ENCODE measurements around the gene IFNAR2.

IFNAR2 gene

DNA sequence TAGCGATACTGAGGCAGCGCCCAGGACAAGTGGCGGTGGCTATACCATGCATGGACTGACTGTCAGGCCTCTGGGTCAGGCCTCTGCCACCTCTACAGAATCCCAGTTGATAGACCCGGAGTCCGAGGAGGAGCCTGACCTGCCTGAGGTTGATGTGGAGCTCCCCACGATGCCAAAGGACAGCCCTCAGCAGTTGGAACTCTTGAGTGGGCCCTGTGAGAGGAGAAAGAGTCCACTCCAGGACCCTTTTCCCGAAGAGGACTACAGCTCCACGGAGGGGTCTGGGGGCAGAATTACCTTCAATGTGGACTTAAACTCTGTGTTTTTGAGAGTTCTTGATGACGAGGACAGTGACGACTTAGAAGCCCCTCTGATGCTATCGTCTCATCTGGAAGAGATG is 33.2 kb downstream of the IFNAR2 start:
- Mint-ChIP-seq H3K27ac (peak overlapping the region; percentile 34), H3K4me1 (ENCODE audit: low read depth) (peaks cover 63% of the 10 kb centered on the region), H3K4me3 (no peak overlapping the region)

DNA sequence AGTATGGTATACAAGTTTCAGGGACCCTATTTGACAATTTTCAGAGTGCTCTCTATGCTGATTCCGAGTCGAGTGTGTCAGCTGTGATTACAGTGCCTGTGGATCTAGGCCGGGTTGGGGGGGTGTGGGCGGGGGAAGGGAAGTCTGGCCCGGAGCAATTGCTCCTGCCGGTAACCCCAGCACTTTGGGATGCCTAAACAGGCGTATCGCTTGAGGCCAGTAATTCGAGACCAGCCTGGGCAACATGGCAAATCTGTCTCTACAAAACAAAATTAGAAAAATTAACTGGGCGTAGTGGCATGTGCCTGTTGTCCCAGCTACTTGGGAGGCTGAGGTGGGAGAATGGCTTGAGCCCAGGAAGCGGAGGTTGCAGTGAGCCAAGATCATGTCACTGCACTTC is 34.8 kb downstream of the IFNAR2 start:
- no peaks in the 10 kb centered on the region for H3K9me3 Mint-ChIP-seq (ENCODE audit: low read depth)
- H3K4me3 Mint-ChIP-seq: no peak overlapping the region
- no peaks in the 10 kb centered on the region for H3K27me3 Mint-ChIP-seq
- H3K36me3 Mint-ChIP-seq: peaks cover 5% of the 10 kb centered on the region
- peaks cover 66% of the 10 kb centered on the region for H3K4me1 Mint-ChIP-seq (ENCODE audit: low read depth)
- no peak overlapping the region for H3K27ac Mint-ChIP-seq

More for the DNA sequence above, 33.2 kb downstream of the IFNAR2 start:
- Mint-ChIP-seq H3K36me3 (peaks cover 9% of the 10 kb centered on the region), H3K27me3 (no peaks in the 10 kb centered on the region), H3K9me3 (ENCODE audit: low read depth) (no peaks in the 10 kb centered on the region)

DNA sequence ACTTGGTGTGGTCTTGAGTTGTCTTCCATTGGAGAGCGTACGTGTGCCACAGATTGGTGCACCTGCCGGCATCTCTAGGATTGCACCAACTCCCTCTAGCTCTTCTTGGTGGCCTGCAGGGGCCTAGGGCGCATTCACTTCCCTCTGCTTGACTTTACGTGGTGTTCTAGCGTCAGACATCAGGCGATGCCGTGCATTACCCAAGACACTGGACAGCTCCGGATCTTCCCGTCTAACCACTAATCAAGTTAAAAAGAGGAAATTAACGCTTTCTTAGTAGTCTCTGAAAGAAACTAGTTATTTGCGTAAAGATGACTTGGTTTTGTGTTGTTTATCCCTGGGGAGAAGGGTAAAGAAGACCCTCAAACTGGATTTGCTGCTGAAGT is 35.9 kb downstream of the IFNAR2 start:
- Mint-ChIP-seq H3K9me3 (ENCODE audit: low read depth) (no peaks in the 10 kb centered on the region), H3K27ac (peak overlapping the region; percentile 94), H3K4me1 (ENCODE audit: low read depth) (peaks cover 62% of the 10 kb centered on the region), H3K27me3 (no peaks in the 10 kb centered on the region), H3K36me3 (peaks cover 5% of the 10 kb centered on the region), H3K4me3 (peak overlapping the region; percentile 93)

DNA sequence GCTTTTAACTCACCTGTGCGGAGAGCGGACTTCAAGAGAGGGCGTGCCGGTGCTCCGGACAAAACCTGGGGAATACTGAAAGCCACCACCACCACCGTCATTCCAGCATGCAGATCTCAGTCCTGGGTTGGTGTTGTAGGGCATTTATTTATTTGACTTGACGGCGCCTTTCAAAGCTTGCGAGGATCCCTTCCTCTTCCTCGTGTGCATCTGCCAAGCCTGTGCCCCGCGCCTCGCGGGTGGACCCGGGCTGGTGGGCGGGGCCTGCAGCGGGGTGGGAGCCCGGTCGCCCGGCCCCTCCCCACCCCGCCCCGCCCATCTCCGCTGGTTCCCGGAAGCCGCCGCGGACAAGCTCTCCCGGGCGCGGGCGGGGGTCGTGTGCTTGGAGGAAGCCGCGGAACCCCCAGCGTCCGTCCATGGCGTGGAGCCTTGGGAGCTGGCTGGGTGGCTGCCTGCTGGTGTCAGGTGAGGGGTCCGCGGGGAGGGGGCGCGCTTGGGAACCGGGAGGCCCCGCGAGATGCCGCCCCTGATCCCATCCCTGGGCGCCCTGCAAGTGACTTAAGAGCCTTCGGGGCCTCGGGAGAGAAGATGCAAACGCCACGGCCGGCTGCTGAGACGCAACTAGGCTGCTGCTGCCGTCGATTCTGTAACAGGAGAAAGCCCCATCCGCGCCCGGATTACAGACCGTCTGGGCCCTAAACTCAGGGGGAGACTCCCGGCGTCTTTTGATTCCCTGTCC is 36.5 kb downstream of the IFNAR2 start, which contains the start of gene IL10RB:
Gene IL10RB (plus strand): TSS at position 318 of the 739 bp plus-strand sequence. CDS start 99 bp downstream, at position 417.
- Mint-ChIP-seq H3K4me1 (ENCODE audit: low read depth) (peaks cover 63% of the 10 kb centered on the region), H3K27ac (peak within 1 kb of the TSS; percentile 97), H3K27me3 (no peaks in the 10 kb centered on the region), H3K36me3 (peaks cover 8% of the 10 kb centered on the region), H3K9me3 (ENCODE audit: low read depth) (no peaks in the 10 kb centered on the region), H3K4me3 (peak within 1 kb of the TSS; percentile 96)

DNA sequence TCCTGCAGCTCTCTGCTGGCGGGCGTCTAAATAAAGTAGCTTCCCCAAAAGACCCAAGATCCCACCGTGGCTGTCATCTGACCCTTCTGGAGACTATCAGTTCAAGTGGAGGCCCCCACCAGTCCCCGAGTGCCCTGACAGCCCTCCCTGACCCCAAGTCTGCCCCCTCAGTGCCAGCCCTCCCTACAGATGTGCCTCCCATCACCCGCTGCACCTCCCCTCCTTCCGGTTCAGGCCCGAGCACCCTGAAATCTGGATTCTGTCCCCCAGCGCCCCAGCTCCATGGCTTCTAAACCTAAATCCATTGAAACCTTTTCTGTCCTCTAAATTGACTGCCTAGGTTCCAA is 37.0 kb downstream of the IFNAR2 start:
- H3K9me3 Mint-ChIP-seq (ENCODE audit: low read depth): no peaks in the 10 kb centered on the region
- H3K27me3 Mint-ChIP-seq: no peaks in the 10 kb centered on the region
- H3K4me3 Mint-ChIP-seq: peak overlapping the region; percentile 96
- H3K4me1 Mint-ChIP-seq (ENCODE audit: low read depth): peaks cover 61% of the 10 kb centered on the region
- H3K36me3 Mint-ChIP-seq: peaks cover 8% of the 10 kb centered on the region
- H3K27ac Mint-ChIP-seq: peak overlapping the region; percentile 97

DNA sequence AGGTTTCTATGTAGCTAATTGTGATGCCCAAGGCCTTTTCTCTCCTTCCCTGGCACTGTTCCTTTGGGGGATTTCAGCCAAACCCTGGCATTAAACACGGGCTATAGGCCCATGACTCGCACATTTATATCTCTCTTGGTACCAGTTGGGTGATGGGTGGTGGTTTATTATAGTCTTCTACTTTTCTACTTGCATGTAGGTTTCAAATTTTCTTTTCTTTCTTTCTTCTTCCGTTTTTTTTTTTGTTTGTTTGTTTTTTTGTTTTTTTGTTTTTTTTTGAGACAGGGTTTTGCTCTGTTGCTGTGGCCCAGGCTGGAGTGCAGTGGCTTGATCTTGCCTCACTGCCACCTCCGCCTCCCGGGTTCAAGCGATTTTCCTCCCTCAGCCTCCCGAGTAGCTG is 37.5 kb downstream of the IFNAR2 start:
- Mint-ChIP-seq H3K27ac (peak overlapping the region; percentile 97), H3K27me3 (no peaks in the 10 kb centered on the region), H3K9me3 (ENCODE audit: low read depth) (no peaks in the 10 kb centered on the region), H3K36me3 (peaks cover 8% of the 10 kb centered on the region), H3K4me1 (ENCODE audit: low read depth) (peaks cover 63% of the 10 kb centered on the region), H3K4me3 (peak overlapping the region; percentile 96)

DNA sequence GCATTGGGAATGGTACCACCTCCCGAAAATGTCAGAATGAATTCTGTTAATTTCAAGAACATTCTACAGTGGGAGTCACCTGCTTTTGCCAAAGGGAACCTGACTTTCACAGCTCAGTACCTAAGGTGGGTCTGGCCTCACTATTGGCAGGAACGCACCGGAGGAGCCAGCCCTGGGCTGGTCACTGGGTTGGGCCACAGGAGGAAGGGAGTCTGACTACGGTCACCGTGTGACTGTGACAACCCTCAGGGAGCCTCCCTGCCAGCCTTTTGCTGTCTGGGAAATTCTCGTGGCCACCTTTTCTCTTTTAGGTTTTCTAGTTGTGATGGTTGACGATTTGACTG is 38.6 kb downstream of the IFNAR2 start:
- peak overlapping the region; percentile 96 for H3K4me3 Mint-ChIP-seq
- no peaks in the 10 kb centered on the region for H3K27me3 Mint-ChIP-seq
- peaks cover 8% of the 10 kb centered on the region for H3K36me3 Mint-ChIP-seq
- no peaks in the 10 kb centered on the region for H3K9me3 Mint-ChIP-seq (ENCODE audit: low read depth)
- H3K27ac Mint-ChIP-seq: peak overlapping the region; percentile 97
- peaks cover 63% of the 10 kb centered on the region for H3K4me1 Mint-ChIP-seq (ENCODE audit: low read depth)

DNA sequence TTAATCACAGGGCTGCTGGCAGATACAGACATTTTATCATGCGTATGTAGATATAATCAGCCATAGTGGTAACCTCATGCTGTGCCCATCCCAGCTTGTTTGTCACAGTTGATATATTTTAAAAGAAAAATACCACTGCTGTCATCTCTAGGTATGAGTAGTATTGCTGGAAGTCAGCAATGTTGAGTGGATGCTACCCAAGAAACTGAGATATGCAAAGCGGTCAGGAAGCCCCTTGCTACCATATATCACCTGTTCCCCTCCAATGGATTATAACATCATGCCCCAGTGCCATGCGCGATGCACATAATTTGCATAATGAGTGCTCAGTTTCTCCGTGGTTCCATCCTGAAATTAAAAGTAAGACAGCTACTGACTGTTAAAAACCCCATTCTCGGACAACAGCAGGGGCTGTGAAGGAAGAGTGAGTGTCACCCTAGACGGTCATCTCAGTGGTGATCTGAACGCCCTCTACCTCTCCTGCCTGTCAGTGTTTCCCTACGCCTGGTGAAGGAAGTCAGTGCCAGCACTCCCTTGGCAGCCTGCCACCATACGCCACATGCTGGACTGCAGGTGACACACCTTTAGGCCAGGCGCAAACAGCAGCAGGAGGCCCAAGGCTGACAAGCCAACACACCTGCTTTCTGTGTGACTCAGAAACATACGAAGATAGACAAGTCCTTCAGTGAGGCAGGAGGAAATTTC is 39.2 kb downstream of the IFNAR2 start:
- Mint-ChIP-seq H3K4me1 (ENCODE audit: low read depth) (peaks cover 68% of the 10 kb centered on the region), H3K36me3 (peaks cover 10% of the 10 kb centered on the region), H3K27ac (peak overlapping the region; percentile 97), H3K27me3 (no peaks in the 10 kb centered on the region), H3K4me3 (peak overlapping the region; percentile 96), H3K9me3 (ENCODE audit: low read depth) (no peaks in the 10 kb centered on the region)

DNA sequence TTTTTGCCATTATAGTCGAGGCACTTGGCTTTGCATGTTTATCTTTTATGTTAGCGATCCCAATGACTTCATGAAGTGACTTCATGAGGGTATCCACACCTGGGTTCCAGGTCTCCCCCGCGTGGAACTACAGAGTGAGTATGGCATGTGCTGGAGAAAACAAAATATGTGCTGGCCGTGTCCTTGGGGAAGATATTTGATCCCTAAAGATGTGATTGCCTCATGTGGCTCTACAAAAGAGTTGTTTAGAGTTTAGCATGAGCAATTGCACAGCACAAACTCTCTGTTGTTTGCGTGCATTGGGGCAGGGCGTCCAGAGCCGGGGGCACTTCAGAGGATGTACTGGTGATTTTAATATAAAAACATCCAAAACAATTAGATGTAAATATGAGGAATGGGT is 41.2 kb downstream of the IFNAR2 start:
- Mint-ChIP-seq H3K4me3 (no peak overlapping the region), H3K27ac (peak overlapping the region; percentile 73), H3K27me3 (no peaks in the 10 kb centered on the region), H3K4me1 (ENCODE audit: low read depth) (peaks cover 58% of the 10 kb centered on the region), H3K9me3 (ENCODE audit: low read depth) (no peaks in the 10 kb centered on the region), H3K36me3 (peaks cover 13% of the 10 kb centered on the region)

DNA sequence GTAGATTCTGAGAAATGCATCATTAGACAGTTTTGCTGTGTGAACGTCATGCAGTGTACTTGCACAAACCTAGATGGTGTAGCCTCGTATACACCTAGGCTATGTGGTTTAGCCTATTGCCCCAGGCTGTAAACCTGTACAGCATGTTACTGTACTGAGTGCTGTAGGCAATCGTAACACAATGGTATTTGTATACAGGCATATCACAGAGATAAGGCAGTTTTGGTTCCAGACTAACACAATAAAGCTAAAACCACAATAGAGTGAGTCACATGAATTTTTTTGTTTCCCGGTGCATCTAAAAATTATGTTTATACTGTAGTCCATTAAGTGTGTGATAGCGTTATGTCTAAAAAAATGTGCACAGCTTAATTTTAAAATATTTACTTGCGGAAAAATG is 43.3 kb downstream of the IFNAR2 start:
- Mint-ChIP-seq H3K4me3 (no peak overlapping the region), H3K27me3 (no peaks in the 10 kb centered on the region), H3K9me3 (ENCODE audit: low read depth) (no peaks in the 10 kb centered on the region), H3K4me1 (ENCODE audit: low read depth) (peaks cover 49% of the 10 kb centered on the region), H3K36me3 (peaks cover 17% of the 10 kb centered on the region), H3K27ac (peak overlapping the region; percentile 71)

DNA sequence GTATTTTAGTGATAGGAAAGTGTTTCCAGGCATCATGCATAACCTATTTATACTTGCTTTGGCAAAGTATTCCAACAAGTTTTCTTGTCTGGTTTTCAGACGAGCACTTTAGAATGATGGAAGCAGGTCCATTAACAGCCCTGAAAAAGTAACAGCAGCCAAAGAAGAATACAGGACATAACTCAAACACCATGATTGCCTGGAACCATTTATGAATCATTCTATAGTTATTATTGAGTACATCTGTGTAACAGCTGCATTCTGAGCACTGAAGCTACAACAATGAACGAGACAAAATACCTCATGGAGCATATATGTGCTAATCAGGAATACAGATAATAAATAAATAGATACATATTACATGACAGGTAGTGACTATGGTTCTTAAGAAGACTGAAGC is 49.0 kb downstream of the IFNAR2 start:
- H3K27ac Mint-ChIP-seq: no peak overlapping the region
- peaks cover 14% of the 10 kb centered on the region for H3K4me1 Mint-ChIP-seq (ENCODE audit: low read depth)
- H3K4me3 Mint-ChIP-seq: no peak overlapping the region
- H3K27me3 Mint-ChIP-seq: no peaks in the 10 kb centered on the region
- H3K36me3 Mint-ChIP-seq: peaks cover 19% of the 10 kb centered on the region
- no peaks in the 10 kb centered on the region for H3K9me3 Mint-ChIP-seq (ENCODE audit: low read depth)

DNA sequence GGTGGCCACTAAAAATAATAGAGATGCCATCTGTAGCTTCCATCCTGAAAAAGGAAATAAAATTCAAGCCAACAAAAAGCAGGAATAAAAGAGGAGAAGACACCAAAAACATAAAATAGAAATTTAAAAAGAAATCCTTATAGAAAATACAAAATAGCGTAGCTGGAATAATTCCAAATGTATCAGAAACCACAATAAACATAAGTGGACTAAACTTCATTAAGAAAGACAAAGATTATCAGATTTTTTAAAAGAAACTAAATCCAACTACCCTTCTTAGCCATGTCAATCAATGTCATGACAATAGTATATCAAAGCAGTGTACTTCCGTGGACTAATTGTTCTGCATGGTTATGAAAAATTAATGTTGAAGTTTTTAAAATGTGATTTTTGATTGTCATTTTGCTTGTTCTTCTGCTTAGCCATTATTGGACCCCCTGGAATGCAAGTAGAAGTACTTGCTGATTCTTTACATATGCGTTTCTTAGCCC is 49.6 kb downstream of the IFNAR2 start:
- Mint-ChIP-seq H3K36me3 (peaks cover 18% of the 10 kb centered on the region), H3K4me3 (no peak overlapping the region), H3K27ac (no peak overlapping the region), H3K4me1 (ENCODE audit: low read depth) (peaks cover 12% of the 10 kb centered on the region), H3K27me3 (no peaks in the 10 kb centered on the region), H3K9me3 (ENCODE audit: low read depth) (no peaks in the 10 kb centered on the region)
